Trophoblast cell (in vitro differentiated cells and primary cell): Measurements from ENCODE around the gene BDKRB1.
A peak's percentile ranks its signal among the peaks of the same experiment; 100 is the strongest.

Experiments
- DNase-seq, 2 donors: peaks; one replicate each; pipeline ENCODE4 v3.0.0-alpha.2; 2016
- H2AFZ ChIP-seq: 2 replicates; pipeline ENCODE4 v1.6.1; 2013; ENCODE audit warnings: low read length, moderate library complexity, mild to moderate bottlenecking; ENCODE audit not compliant: insufficient read depth, poor library complexity
- H2AK5ac ChIP-seq: 2 replicates; pipeline ENCODE4 v1.6.1; 2013; ENCODE audit warnings: mild to moderate bottlenecking, low read length
- H2BK120ac ChIP-seq: 2 replicates; pipeline ENCODE4 v1.6.1; 2013; ENCODE audit warnings: low read length, mild to moderate bottlenecking, moderate library complexity; ENCODE audit not compliant: insufficient read depth, poor library complexity
- H2BK12ac ChIP-seq: 2 replicates; pipeline ENCODE4 v1.6.1; 2013; ENCODE audit warnings: mild to moderate bottlenecking, low read length, moderate library complexity
- H2BK5ac ChIP-seq: 2 replicates; pipeline ENCODE4 v1.6.1; 2013; ENCODE audit warnings: low read length, low read depth, moderate library complexity, mild to moderate bottlenecking; ENCODE audit not compliant: poor library complexity
- H3K14ac ChIP-seq: 2 replicates; pipeline ENCODE4 v1.6.1; 2013; ENCODE audit warnings: mild to moderate bottlenecking, low read length
- H3K18ac ChIP-seq: 2 replicates; pipeline ENCODE4 v1.6.1; 2013; ENCODE audit warnings: mild to moderate bottlenecking, low read length
- H3K23ac ChIP-seq: 2 replicates; pipeline ENCODE4 v1.6.1; 2013; ENCODE audit warnings: low read length
- H3K27ac ChIP-seq: 2 replicates; pipeline ENCODE4 v1.5.1; 2013; ENCODE audit warnings: low read depth, mild to moderate bottlenecking, inconsistent platforms, low read length, moderate library complexity
- H3K27me3 ChIP-seq: 2 replicates; pipeline ENCODE4 v1.6.1; 2013; ENCODE audit warnings: inconsistent platforms, mild to moderate bottlenecking, low read length, moderate library complexity; ENCODE audit not compliant: insufficient read depth
- H3K36me3 ChIP-seq, 2 experiments: 1 replicate in 1 of 2; 2 replicates in 1 of 2; pipeline ENCODE4 v1.6.1; 2013; ENCODE audit warnings: low read length in 2 of 2, mild to moderate bottlenecking in 2 of 2, moderate library complexity in 1 of 2; ENCODE audit not compliant: insufficient read depth in 2 of 2, control insufficient read depth in 1 of 2
- H3K4ac ChIP-seq: 2 replicates; pipeline ENCODE4 v1.6.1; 2013; ENCODE audit warnings: low read depth, mild to moderate bottlenecking, low read length, moderate library complexity
- H3K4me1 ChIP-seq, 2 experiments: 1 replicate in 1 of 2; 2 replicates in 1 of 2; pipeline ENCODE4 v1.6.1; 2013; ENCODE audit warnings: low read length in 2 of 2, mild to moderate bottlenecking in 2 of 2, moderate library complexity in 1 of 2; ENCODE audit not compliant: insufficient read depth in 2 of 2, control insufficient read depth in 1 of 2
- H3K4me2 ChIP-seq: 2 replicates; pipeline ENCODE4 v1.6.1; 2013; ENCODE audit warnings: inconsistent platforms, mild to moderate bottlenecking, low read length, moderate library complexity
- H3K4me3 ChIP-seq: 2 replicates; pipeline ENCODE4 v1.5.1; 2013; ENCODE audit warnings: mild to moderate bottlenecking, low read depth, low read length, inconsistent platforms
- H3K79me1 ChIP-seq: one replicate; pipeline ENCODE4 v1.6.1; 2013; ENCODE audit warnings: low read length
- H3K79me2 ChIP-seq: 2 replicates; pipeline ENCODE4 v1.6.1; 2013; ENCODE audit warnings: low read length, mild to moderate bottlenecking; ENCODE audit not compliant: control insufficient read depth, insufficient read depth, poor library complexity
- H3K9ac ChIP-seq: 2 replicates; pipeline ENCODE4 v1.6.1; 2013; ENCODE audit warnings: mild to moderate bottlenecking, low read length
- H3K9me3 ChIP-seq: 2 replicates; pipeline ENCODE4 v1.6.1; 2013; ENCODE audit warnings: low read depth, mild to moderate bottlenecking, control low read depth, inconsistent platforms, low read length; ENCODE audit not compliant: insufficient read depth
- H4K12ac ChIP-seq: 2 replicates; pipeline ENCODE4 v1.6.1; 2013; ENCODE audit warnings: low read depth, mild to moderate bottlenecking, low read length, moderate library complexity
- H4K8ac ChIP-seq: 2 replicates; pipeline ENCODE4 v1.6.1; 2013; ENCODE audit warnings: low read depth, mild to moderate bottlenecking, low read length, moderate library complexity
- H4K91ac ChIP-seq: one replicate; pipeline ENCODE4 v1.6.1; 2013; ENCODE audit warnings: low read depth, mild to moderate bottlenecking, low read length, moderate library complexity
- WGBS: extraction: QIAGEN DNeasy Blood & Tissue Kit; methylation state at CpG from one replicate; pipeline ENCODE4 v1.1.7; 2013; ENCODE audit warnings: missing lambda C conversion rate; ENCODE audit not compliant: insufficient read length, insufficient coverage; ENCODE audit errors: extremely low coverage; 5-methylcytosine and 5-hydroxymethylcytosine counted together

The BDKRB1 gene

DNA sequence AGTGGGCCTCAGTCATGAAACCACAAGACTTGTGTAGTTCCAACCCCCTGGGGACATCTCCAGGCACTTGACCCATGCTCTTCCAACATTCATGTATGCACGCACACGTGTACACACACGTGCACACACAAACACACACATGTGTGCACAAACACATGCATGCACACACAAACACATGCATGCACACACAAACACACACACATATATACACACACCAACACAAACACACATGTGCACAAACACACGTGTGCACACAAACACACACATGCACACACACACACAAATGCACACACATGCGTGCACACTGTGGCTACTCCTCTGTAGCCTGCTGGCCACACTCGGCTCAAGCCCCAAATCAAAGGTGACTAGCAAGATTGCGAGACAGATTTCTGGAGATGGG lies 28.6 kb upstream of the BDKRB1 start:
- no peak overlapping the region for H2BK5ac ChIP-seq
- no CpG with 5 or more reads among the region's 7 CpGs for WGBS
- H3K4me3 ChIP-seq: no peak overlapping the region

DNA sequence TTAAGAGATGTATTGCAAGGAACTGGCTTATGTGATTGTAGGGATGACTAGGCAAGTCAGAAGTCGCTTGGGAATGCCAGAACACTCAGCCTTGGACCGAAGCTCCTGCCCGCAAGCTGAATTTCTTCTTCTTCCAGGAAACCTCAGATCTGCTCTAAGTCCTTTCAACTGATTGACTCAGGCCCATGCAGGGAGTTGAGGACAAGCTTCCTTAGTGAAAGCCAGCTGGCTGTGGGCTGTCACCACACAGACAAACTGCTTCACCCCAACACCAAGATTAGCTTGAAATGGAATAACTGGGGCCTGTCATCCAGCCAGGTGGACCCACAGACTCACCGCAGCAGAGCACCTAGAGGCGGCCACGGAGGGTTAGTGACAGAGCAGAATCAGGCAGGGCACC lies 26.7 kb upstream of the BDKRB1 start:
- H3K23ac ChIP-seq: no peak overlapping the region
- H3K9ac ChIP-seq: no peak overlapping the region
- H3K36me3 ChIP-seq: peaks cover 14 to 22% of the 10 kb centered on the region in 2 experiments
- H2BK120ac ChIP-seq: no peak overlapping the region
- no peak overlapping the region for H2BK5ac ChIP-seq
- no peak overlapping the region for H3K4me3 ChIP-seq
- H3K9me3 ChIP-seq: peaks cover 5% of the 10 kb centered on the region
- H4K91ac ChIP-seq: no peak overlapping the region
- no peak overlapping the region for H4K8ac ChIP-seq
- H4K12ac ChIP-seq: no peak overlapping the region
- DNase-seq: no peak
- no peak overlapping the region for H3K18ac ChIP-seq
- no peaks in the 10 kb centered on the region for H3K79me2 ChIP-seq
- no peak overlapping the region for H3K4ac ChIP-seq
- H3K14ac ChIP-seq: no peak overlapping the region
- no peak overlapping the region for H2AK5ac ChIP-seq
- H3K27ac ChIP-seq: no peak overlapping the region
- H3K27me3 ChIP-seq: no peaks in the 10 kb centered on the region
- H3K4me2 ChIP-seq: no peak overlapping the region
- no peak overlapping the region for H2AFZ ChIP-seq
- WGBS: no CpG with 5 or more reads among the region's 6 CpGs
- H3K4me1 ChIP-seq: peaks cover 13 to 16% of the 10 kb centered on the region in 2 experiments
- peaks cover 9% of the 10 kb centered on the region for H3K79me1 ChIP-seq
- no peak overlapping the region for H2BK12ac ChIP-seq

More for the DNA sequence above, 28.6 kb upstream of the BDKRB1 start:
- Histone ChIP-seq H3K36me3 (peaks cover 16 to 23% of the 10 kb centered on the region in 2 experiments), H3K14ac (no peak overlapping the region), H4K12ac (no peak overlapping the region), H3K9ac (no peak overlapping the region), H3K4ac (no peak overlapping the region), H3K23ac (no peak overlapping the region), H3K79me2 (no peaks in the 10 kb centered on the region), H4K91ac (no peak overlapping the region), H2BK12ac (no peak overlapping the region), H2AK5ac (no peak overlapping the region), H3K4me1 (peaks cover 13 to 16% of the 10 kb centered on the region in 2 experiments), H3K27ac (no peak overlapping the region), H3K4me2 (no peak overlapping the region), H3K27me3 (no peaks in the 10 kb centered on the region), H2AFZ (no peak overlapping the region), H2BK120ac (no peak overlapping the region), H3K9me3 (peaks cover 5% of the 10 kb centered on the region), H4K8ac (no peak overlapping the region), H3K18ac (no peak overlapping the region), H3K79me1 (peaks cover 9% of the 10 kb centered on the region)
- no peak for DNase-seq

DNA sequence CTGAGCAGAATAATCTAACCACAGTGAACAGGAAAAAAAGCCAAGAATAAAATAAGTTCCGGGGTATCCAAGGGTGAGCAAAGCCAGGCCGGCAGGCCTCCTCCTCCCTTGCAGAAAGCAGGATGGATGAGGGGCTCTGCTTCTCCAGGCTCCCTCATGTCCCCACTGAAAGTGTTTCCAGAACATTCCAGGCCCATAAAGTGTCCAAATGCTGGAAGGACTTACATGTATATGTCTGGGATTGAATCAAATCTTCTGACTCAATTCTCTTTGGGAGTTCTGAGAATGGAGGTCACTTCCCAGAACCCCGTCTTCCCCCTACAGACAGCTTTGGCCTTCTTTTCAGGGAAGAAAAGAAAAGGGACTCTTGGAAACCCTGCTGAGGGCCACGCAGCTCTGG lies 25.0 kb upstream of the BDKRB1 start:
- Histone ChIP-seq H3K4me1 (peaks cover 0 to 3% of the 10 kb centered on the region in 2 experiments), H2BK5ac (no peak overlapping the region), H3K27ac (no peak overlapping the region), H3K27me3 (no peaks in the 10 kb centered on the region), H4K8ac (no peak overlapping the region), H2BK120ac (no peak overlapping the region), H3K18ac (no peak overlapping the region), H3K9ac (no peak overlapping the region), H3K9me3 (peaks cover 5% of the 10 kb centered on the region), H3K23ac (no peak overlapping the region), H3K36me3 (peaks cover 16 to 22% of the 10 kb centered on the region in 2 experiments), H3K4ac (no peak overlapping the region), H3K14ac (no peak overlapping the region), H2AK5ac (no peak overlapping the region), H2AFZ (no peak overlapping the region), H3K4me3 (no peak overlapping the region), H4K12ac (no peak overlapping the region), H2BK12ac (no peak overlapping the region), H3K79me1 (no peaks in the 10 kb centered on the region), H3K79me2 (no peaks in the 10 kb centered on the region), H4K91ac (no peak overlapping the region), H3K4me2 (no peak overlapping the region)
- WGBS: no CpG with 5 or more reads among the region's 4 CpGs
- DNase-seq: no peak

DNA sequence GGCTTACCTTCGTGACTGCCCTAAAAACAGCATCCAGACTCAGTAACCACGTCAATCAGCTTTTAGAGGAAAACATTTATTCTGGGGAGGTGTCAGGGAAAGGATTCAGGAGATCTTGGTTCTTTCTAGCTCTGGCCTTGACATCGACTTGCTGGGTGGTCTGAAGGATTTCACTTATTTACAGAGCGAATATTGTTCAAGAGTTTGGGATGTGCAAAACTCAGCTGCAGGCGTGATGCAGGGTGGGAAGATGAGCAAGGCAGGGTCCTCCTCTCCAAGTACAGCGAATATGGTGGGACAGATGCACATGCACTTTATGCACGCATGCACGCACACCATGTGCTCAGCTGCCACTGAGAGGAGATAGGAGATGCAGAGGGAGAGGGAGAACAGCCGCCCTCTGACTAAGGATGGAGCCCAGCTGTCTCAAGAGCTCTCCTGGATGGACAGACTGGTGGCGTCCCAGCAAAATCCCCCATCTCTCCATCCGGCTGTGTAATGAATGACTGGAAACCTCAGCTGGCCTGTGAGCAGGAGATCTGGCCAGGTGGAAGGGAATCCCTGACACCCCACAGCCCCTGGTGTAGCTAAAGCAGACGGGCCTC lies 24.4 kb upstream of the BDKRB1 start:
- no peaks in the 10 kb centered on the region for H3K79me2 ChIP-seq
- H3K4me3 ChIP-seq: peak overlapping the region; percentile 35
- no peak overlapping the region for H3K4me2 ChIP-seq
- no peak overlapping the region for H3K18ac ChIP-seq
- no peak overlapping the region for H4K8ac ChIP-seq
- H3K9ac ChIP-seq: no peak overlapping the region
- H3K4me1 ChIP-seq: peaks cover 0 to 3% of the 10 kb centered on the region in 2 experiments
- no peak overlapping the region for H3K27ac ChIP-seq
- H3K9me3 ChIP-seq: peaks cover 5% of the 10 kb centered on the region
- no peak overlapping the region for H4K12ac ChIP-seq
- H2BK12ac ChIP-seq: no peak overlapping the region
- H3K23ac ChIP-seq: no peak overlapping the region
- no peak overlapping the region for H3K14ac ChIP-seq
- H3K79me1 ChIP-seq: no peaks in the 10 kb centered on the region
- DNase-seq: no peak
- no peaks in the 10 kb centered on the region for H3K27me3 ChIP-seq
- no peak overlapping the region for H2BK5ac ChIP-seq
- peaks cover 16 to 24% of the 10 kb centered on the region in 2 experiments for H3K36me3 ChIP-seq
- H2BK120ac ChIP-seq: no peak overlapping the region
- WGBS: no CpG with 5 or more reads among the region's 12 CpGs
- no peak overlapping the region for H4K91ac ChIP-seq
- no peak overlapping the region for H3K4ac ChIP-seq
- no peak overlapping the region for H2AFZ ChIP-seq
- H2AK5ac ChIP-seq: no peak overlapping the region
